Measurements from ENCODE around the gene TGIF2.
A peak's percentile ranks its signal among the peaks of the same experiment; 100 is the strongest.

Gene TGIF2

DNA sequence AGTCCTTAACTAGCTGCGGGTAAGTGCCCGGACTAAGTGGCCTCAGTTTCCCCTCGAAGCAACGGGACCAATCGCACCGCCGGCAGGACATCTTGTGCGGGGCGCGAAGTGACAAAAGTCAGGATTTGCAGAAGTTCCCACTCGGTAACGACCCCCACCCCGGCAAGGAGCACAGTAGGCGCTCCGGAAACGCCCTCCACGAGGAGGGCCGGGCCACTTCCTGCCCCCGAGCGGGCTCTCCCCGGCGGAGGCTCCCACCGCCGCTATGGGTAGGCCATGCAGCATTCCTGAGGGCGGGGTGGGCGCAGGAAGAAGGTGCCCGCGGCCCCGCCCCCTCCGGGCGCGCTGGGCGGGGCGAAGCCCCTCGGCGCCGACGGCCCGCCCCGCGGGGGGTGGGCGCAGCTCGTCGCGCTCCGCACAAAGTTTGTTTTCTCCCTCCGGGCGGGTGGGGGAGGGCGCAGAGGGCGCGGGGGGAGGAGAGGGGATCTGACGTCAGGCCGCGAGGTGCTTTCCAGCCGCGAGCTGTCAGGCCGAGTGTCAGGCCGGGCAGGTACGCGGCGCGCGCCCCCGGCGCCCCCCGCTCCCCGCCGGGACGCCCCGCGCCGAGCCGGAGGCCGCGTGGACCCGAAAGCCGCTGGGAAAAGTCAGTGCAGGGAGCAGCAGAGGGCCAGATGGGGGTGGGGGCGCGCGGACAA is at the start of gene TGIF2:
Gene TGIF2, plus strand, starts transcription at position 495 of the 695 bp plus-strand sequence. CDS start 5,178 bp downstream, outside the sequence.
- DNase-seq: peak; percentile 78

- no peak for DNase-seq
Observed at GRCh38 chr20:36525620-36526365, 47.6 kb upstream of the TGIF2 start.

DNA sequence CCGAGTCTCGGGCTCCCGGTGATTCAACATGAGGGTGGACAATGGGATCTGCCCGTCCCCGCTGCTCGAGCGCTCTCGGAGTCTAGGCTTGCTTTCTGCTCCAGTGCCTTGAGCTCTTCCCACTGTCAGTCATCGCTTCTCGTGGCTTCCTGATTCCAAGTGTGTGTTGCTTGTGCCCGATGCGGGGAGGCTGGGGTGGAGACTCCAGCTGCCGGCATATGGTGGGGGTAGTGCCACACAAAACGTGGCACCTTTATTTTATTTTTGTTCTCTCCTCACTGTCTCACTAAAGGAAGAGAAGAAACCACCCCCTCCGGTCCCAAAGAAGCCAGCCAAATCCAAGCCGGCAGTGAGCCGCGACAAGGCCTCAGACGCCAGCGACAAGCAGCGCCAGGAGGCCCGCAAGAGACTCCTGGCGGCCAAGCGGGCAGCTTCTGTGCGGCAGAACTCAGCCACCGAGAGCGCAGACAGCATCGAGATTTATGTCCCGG is 46.8 kb upstream of the TGIF2 start:
- DNase-seq: no peak

DNA sequence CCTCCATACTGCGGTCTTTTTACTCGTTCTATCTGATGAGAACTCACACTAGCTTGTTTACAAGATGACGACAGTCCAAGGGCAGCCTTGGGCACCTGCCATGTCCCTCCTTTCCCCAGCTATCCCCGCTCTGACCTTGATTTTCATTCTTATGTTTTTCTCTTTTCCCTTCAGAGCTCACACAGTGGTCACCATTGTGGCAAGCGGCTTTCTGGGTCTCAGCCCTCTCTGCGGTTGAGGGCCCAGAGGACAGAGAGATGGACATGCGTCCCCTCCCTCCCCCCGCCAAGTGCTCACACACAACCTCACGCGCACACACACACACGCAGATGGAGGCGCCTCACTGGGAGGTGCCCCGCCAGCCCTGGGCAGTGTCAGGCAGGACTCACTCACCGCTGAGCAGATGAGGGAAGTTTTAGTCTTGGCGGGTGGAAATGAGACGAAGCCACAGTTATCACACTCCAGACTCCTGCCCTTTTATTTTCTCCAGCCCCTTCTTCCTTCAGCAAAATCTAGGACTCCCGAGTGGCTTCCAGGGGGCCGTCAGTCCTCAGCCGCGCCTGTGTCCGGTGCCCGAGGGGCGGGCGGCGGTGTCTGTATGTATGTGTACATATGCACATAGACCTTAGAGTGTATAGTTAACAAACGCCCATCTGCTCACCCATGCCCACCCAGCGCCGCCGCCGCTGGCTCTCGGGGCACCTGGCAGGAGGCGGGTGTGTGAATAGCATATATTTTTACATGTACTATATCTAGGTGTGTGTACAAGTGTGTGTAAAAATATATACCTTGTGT is 45.9 kb upstream of the TGIF2 start:
- no peak for DNase-seq

GRCh38 chr20:36528176-36528874 is 45.1 kb upstream of the TGIF2 start:
- no peak for DNase-seq

DNA sequence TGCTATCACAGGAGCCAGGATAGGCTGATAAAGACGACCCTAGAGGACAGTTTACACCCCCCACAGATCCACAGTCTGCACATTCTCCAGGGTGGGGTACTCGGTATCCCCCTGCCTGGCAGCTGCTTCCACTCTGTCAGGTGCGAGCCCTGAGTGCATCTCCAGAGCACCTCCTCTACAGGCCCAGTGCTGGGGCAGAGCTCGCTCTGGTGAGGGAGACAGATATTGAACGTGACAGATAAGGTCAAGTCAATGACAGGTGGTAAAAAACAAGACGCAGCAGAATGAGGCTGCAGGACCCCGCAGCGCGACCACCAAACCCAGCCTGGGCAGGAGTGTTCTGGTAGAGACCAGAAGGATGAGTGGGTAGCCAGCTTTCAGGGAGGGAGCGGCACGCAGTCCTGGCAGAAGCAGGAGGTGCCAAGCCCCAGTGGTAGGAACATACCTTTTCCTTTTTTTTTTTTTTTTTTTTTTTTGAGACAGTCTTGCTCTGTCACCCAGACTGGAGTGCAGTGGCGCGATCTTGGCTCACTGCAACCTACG is 44.5 kb upstream of the TGIF2 start:
- DNase-seq: no peak

DNA sequence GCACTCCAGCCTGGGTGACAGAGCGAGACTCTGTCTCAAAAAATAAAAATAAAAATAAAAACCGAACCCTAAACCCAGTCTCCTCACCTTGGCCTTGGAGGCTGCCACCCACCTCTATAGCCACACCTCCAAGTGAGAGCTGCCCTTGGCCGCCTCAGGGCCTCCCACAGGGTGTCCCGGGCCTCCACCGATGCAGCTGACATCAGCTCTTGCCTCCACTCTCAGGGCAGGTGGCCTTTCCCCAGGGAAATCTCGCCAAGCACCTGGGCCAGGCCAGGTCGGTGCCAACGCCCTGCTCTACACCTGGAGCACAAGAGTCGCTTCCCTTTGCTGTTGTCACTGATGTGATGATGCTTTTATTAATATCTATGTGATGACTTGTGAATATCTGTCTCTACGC is 41.0 kb upstream of the TGIF2 start:
- no peak for DNase-seq

- DNase-seq: no peak
Observed at GRCh38 chr20:36532822-36533221, 40.6 kb upstream of the TGIF2 start.

DNA sequence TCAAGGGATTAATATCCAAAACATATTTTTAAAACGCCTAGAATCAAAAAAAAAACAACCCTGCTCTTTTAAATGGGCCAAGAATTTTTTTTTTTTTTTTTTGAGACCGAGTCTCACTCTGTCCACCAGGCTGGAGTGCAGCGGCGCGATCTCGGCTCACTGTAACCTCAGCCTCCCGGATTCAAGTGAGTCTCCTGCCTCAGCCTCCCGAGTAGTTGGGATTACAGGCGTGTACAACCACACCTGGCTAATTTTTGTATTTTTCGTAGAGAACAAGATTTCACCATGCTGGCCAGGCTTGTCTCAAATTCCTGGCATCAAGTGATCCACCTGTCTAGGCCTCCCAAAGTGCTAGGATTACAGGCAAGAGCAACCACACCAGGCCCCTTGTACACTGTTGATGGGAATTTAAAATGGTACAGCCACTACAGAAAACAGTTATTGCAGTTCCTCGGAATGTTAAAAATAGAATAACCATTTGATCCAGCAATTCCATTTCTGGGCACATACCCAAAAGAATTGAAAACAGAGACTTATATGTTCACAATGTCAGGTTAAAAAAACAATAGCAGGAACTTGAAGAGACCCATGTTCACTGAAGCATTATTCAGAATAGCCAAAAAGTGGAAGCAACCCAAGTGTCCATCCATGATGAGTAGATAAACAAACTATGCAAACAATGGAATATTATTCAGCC is 35.2 kb upstream of the TGIF2 start:
- no peak for DNase-seq

- no peak for DNase-seq
Observed at GRCh38 chr20:36540551-36541211, 32.7 kb upstream of the TGIF2 start.

- no peak for DNase-seq
Observed at GRCh38 chr20:36541227-36541767, 32.1 kb upstream of the TGIF2 start, which contains the start of gene MYL9. MYL9 (plus strand) TSS chr20:36541519; CDS start chr20:36544885, 3,366 bp downstream.

DNA sequence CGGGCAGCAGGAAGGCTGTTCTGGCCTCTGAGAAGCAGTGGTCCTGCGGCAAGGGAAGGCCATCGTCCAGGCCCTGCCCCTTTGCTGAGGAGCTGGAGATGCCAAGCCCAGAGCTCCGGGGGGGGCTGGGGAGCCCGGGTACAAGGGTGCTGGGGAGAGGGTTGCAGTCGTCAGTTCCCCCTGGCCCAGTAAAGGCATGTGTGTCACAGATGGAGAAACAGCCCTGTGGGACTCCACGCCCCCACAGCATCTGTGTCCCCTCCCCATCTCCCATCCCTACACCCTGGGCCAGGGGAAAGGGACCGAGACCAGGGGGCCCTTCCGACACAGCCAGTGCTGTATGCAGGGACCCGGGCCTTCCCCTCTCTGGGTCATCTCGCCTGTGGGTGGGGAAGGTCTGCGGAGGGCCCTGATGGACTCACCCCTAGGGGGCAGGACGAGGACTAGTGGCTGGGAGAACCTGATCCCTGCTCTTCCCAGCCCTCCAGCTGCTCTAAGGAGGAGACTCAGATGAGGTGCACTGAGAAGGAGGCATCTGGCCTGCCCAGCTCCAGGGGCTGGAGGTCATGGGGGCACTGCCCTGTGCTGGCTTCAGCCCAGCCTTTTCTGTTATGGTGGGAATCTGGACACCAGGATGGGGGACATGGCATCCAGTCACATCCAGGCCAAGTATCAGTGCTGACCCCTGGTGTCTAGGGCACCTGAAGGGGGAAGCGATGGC is 31.5 kb upstream of the TGIF2 start:
- DNase-seq: no peak

GRCh38 chr20:36542516-36543183 is 30.7 kb upstream of the TGIF2 start:
- DNase-seq: no peak

DNA sequence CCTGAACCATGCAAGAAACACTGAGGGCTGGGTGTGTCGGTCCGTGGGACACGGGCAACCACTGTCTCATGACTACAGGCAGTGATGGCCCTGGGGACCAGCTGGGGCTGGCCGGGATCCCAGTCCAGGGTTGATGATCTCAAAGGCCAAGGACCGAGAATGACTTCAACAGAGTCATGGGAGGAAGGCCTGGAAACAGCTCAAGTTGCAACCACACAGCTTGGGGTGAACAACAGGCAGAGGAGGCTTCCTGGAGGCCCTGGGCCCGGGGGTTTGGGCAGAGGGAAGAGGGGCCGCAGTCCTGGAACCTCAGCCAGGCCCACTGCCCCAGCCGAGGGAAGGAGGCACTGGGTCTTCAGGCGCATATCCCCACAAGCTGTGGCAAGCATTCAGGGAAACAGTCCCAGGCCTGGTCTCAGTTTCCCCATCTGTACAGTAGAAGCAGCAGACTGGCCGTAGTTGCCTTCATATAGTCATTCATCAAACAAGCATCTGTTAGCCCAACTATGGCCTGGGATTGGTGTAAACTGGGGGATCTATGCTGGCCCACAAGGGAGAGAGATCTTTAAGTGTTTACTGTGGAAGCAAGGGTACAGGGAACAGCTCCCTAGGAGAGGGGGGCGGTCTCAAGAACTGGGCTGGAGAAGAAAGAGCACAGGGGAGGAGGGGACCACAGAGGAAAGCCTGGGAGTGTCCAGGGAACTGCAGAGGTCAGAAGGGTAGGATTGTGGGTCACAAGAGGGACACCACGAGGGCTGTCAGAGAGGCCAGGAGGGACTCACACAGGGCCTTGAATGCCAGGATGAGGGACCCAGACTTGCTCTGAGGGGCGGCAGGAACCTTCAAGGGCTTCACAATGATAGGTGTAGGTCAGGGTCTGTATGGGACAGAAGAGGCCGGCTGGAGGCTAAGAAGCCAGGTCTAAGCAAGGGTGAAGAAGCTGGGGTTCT is 29.9 kb upstream of the TGIF2 start:
- DNase-seq: no peak

DNA sequence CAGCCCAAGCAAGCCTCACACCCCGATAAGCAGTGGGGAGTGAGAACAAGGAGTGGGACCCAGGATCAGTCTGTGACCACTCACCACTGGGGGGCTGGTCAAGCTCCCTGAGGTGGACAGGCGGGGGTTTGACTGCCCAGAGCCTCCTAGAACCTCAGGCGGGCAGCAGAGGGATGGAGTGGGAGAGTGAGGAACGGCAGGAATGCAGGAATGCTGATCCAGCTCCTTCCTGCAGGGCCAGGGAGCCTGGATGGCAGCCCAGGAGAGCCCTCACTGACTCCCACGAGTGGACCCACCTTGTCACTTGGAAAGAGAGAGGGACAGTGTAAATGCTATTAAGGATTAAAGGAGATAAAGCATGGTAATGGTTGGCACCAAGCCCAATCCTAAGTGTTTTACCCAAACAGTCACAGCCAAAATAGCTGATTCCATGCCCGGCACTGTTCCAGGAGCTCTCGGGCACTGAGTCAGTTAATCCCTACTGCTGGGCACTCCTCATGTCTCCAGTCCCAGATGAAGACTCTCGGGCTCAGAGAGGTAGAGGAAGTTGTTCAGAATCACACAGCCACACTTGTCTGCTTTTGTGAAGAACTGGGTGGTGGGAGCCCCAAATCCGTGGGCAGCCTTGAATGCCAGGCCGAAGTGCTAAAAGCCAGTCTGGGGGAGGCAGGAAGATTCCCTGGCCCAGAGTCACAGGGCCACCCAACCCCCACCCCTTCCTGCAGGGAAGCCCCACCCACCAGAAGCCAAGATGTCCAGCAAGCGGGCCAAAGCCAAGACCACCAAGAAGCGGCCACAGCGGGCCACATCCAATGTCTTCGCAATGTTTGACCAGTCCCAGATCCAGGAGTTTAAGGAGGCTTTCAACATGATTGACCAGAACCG is 29.0 kb upstream of the TGIF2 start:
- DNase-seq: no peak

GRCh38 chr20:36546111-36546736 is 27.2 kb upstream of the TGIF2 start:
- no peak for DNase-seq

All from GF-D8 (cell line).